Measurements from ENCODE around the gene ABCF1.

- no peak for TF ChIP-seq ZFP3 (CRISPR knock-in tag; IDR thresholded peaks at IDR 0.05)
- no peak for TF ChIP-seq GLIS3 (CRISPR knock-in tag; IDR thresholded peaks at IDR 0.05)
Observed at GRCh38 chr6:30614843-30615218, 43.6 kb downstream of the ABCF1 start.
